ENCODE data around the gene APOL2.
"Not testable (repeated sequence)": the region's sequence is repeated elsewhere in the genome, so short reads cannot be mapped to it uniquely, and the experiment has no call there.

Gene APOL2

GRCh38 chr22:36277482-36278291, 38.4 kb upstream of the APOL2 start:
- Histone ChIP-seq H3K4me1 (ENCODE audit: control insufficient read depth, insufficient read depth, low read depth, low read length) (peaks cover 10% of the 10 kb centered on the region), H3K79me1 (replicated peaks; ENCODE audit: low read length, poor library complexity, severe bottlenecking) (no peaks in the 10 kb centered on the region), H2BK15ac (ENCODE audit: low read depth, poor library complexity, severe bottlenecking) (no peak overlapping the region), H3K23ac (ENCODE audit: low read length in 2 of 2) (peak overlapping the region in 1 of 2 experiments; percentile 68), H3K4ac (ENCODE audit: low read depth in 1 of 2, low read length in 2 of 2) (peak overlapping the region in 1 of 2 experiments; percentile 21), H4K91ac (ENCODE audit: low read length) (no peak overlapping the region), H2AFZ (ENCODE audit: low read depth, low read length) (no peak overlapping the region), H2BK5ac (ENCODE audit: low read depth, low read length, poor library complexity, severe bottlenecking) (no peak overlapping the region), H3K4me3 (ENCODE audit: insufficient read depth in 1 of 2, low read depth in 1 of 2, low read length in 2 of 2) (peak overlapping the region in 1 of 2 experiments; percentile 48), H2BK12ac (ENCODE audit: low read length in 2 of 2) (no peak overlapping the region), H2AK5ac (ENCODE audit: low read length, severe bottlenecking) (no peak overlapping the region), H3K9ac (ENCODE audit: low read length) (peak overlapping the region; percentile 71), H3K9me3 (ENCODE audit: control insufficient read depth, low read length) (no peaks in the 10 kb centered on the region), H3K14ac (ENCODE audit: low read length in 2 of 2) (no peak overlapping the region), H2BK120ac (ENCODE audit: low read depth, low read length) (no peak overlapping the region), H3K27ac (ENCODE audit: low read length, poor library complexity, severe bottlenecking) (peak overlapping the region; percentile 9), H3K18ac (ENCODE audit: low read depth in 1 of 2, low read length in 2 of 2) (no peak overlapping the region), H4K8ac (ENCODE audit: low read length) (peak overlapping the region; percentile 16), H3K27me3 (ENCODE audit: control insufficient read depth in 1 of 2, insufficient read depth in 1 of 2, low read length in 2 of 2) (no peaks in the 10 kb centered on the region), H3K4me2 (ENCODE audit: low read length, poor library complexity, severe bottlenecking) (no peak overlapping the region), H3K36me3 (ENCODE audit: control insufficient read depth in 1 of 2, insufficient read depth in 2 of 2, low read depth in 1 of 2, low read length in 2 of 2) (peaks cover 30 to 39% of the 10 kb centered on the region in 2 experiments)
- 42% methylated on average over 18 of the region's 18 CpGs for WGBS
- peak; percentile 69 for DNase-seq

- WGBS, result 89% methylated on average over 5 of the region's 5 CpGs
- Histone ChIP-seq H3K4me3 (ENCODE audit: insufficient read depth in 1 of 2, low read depth in 1 of 2, low read length in 2 of 2) (no peak overlapping the region), H3K9me3 (ENCODE audit: control insufficient read depth, low read length) (no peaks in the 10 kb centered on the region), H3K23ac (ENCODE audit: low read length in 2 of 2) (no peak overlapping the region), H4K8ac (ENCODE audit: low read length) (no peak overlapping the region), H3K4me2 (ENCODE audit: low read length, poor library complexity, severe bottlenecking) (no peak overlapping the region), H2BK12ac (ENCODE audit: low read length in 2 of 2) (no peak overlapping the region), H2BK5ac (ENCODE audit: low read depth, low read length, poor library complexity, severe bottlenecking) (no peak overlapping the region), H3K4ac (ENCODE audit: low read depth in 1 of 2, low read length in 2 of 2) (no peak overlapping the region), H3K14ac (ENCODE audit: low read length in 2 of 2) (peak overlapping the region in 1 of 2 experiments; percentile 70), H2AK5ac (ENCODE audit: low read length, severe bottlenecking) (no peak overlapping the region), H3K27ac (ENCODE audit: low read length, poor library complexity, severe bottlenecking) (no peak overlapping the region), H2BK15ac (ENCODE audit: low read depth, poor library complexity, severe bottlenecking) (no peak overlapping the region), H2BK120ac (ENCODE audit: low read depth, low read length) (no peak overlapping the region), H3K4me1 (ENCODE audit: control insufficient read depth, insufficient read depth, low read depth, low read length) (peaks cover 8% of the 10 kb centered on the region), H3K27me3 (ENCODE audit: control insufficient read depth in 1 of 2, insufficient read depth in 1 of 2, low read length in 2 of 2) (no peaks in the 10 kb centered on the region), H2AFZ (ENCODE audit: low read depth, low read length) (no peak overlapping the region), H3K18ac (ENCODE audit: low read depth in 1 of 2, low read length in 2 of 2) (peak overlapping the region in 1 of 2 experiments; percentile 54), H4K91ac (ENCODE audit: low read length) (no peak overlapping the region), H3K79me1 (replicated peaks; ENCODE audit: low read length, poor library complexity, severe bottlenecking) (no peaks in the 10 kb centered on the region), H3K9ac (ENCODE audit: low read length) (no peak overlapping the region), H3K36me3 (ENCODE audit: control insufficient read depth in 1 of 2, insufficient read depth in 2 of 2, low read depth in 1 of 2, low read length in 2 of 2) (peaks cover 9 to 15% of the 10 kb centered on the region in 2 experiments)
- DNase-seq, result no peak
These were observed 35.2 kb upstream of the APOL2 start for GRCh38 chr22:36274531-36274930.

- not testable (repeated sequence) for H2BK120ac ChIP-seq (ENCODE audit: low read depth, low read length); H3K18ac ChIP-seq (ENCODE audit: low read depth in 1 of 2, low read length in 2 of 2); H2BK12ac ChIP-seq (ENCODE audit: low read length in 2 of 2); H3K23ac ChIP-seq (ENCODE audit: low read length in 2 of 2); H3K4me2 ChIP-seq (ENCODE audit: low read length, poor library complexity, severe bottlenecking); H2AK5ac ChIP-seq (ENCODE audit: low read length, severe bottlenecking); H4K8ac ChIP-seq (ENCODE audit: low read length); H3K9me3 ChIP-seq (ENCODE audit: control insufficient read depth, low read length); H3K4me3 ChIP-seq (ENCODE audit: insufficient read depth in 1 of 2, low read depth in 1 of 2, low read length in 2 of 2); H3K4ac ChIP-seq (ENCODE audit: low read depth in 1 of 2, low read length in 2 of 2); H4K91ac ChIP-seq (ENCODE audit: low read length); H2AFZ ChIP-seq (ENCODE audit: low read depth, low read length); H3K9ac ChIP-seq (ENCODE audit: low read length); DNase-seq; H3K27ac ChIP-seq (ENCODE audit: low read length, poor library complexity, severe bottlenecking); H2BK5ac ChIP-seq (ENCODE audit: low read depth, low read length, poor library complexity, severe bottlenecking); H3K4me1 ChIP-seq (ENCODE audit: control insufficient read depth, insufficient read depth, low read depth, low read length); H3K79me1 ChIP-seq (replicated peaks; ENCODE audit: low read length, poor library complexity, severe bottlenecking); H2BK15ac ChIP-seq (ENCODE audit: low read depth, poor library complexity, severe bottlenecking); H3K14ac ChIP-seq (ENCODE audit: low read length in 2 of 2); H3K27me3 ChIP-seq (ENCODE audit: control insufficient read depth in 1 of 2, insufficient read depth in 1 of 2, low read length in 2 of 2)
- WGBS, result 92% methylated on average over 5 of the region's 5 CpGs
- H3K36me3 ChIP-seq (ENCODE audit: control insufficient read depth in 1 of 2, insufficient read depth in 2 of 2, low read depth in 1 of 2, low read length in 2 of 2), result peaks cover 4 to 13% of the 10 kb centered on the region in 2 experiments
These were observed 32.6 kb upstream of the APOL2 start for GRCh38 chr22:36271951-36272350.

GRCh38 chr22:36271231-36271630, 31.9 kb upstream of the APOL2 start:
- H3K36me3 ChIP-seq (ENCODE audit: control insufficient read depth in 1 of 2, insufficient read depth in 2 of 2, low read depth in 1 of 2, low read length in 2 of 2), result peaks cover 5 to 15% of the 10 kb centered on the region in 2 experiments
- not testable (repeated sequence) for H3K79me1 ChIP-seq (replicated peaks; ENCODE audit: low read length, poor library complexity, severe bottlenecking); H3K4me3 ChIP-seq (ENCODE audit: insufficient read depth in 1 of 2, low read depth in 1 of 2, low read length in 2 of 2); H3K23ac ChIP-seq (ENCODE audit: low read length in 2 of 2); H3K18ac ChIP-seq (ENCODE audit: low read depth in 1 of 2, low read length in 2 of 2); DNase-seq; H2AK5ac ChIP-seq (ENCODE audit: low read length, severe bottlenecking); H2AFZ ChIP-seq (ENCODE audit: low read depth, low read length); H3K9me3 ChIP-seq (ENCODE audit: control insufficient read depth, low read length); H2BK120ac ChIP-seq (ENCODE audit: low read depth, low read length); H3K4me2 ChIP-seq (ENCODE audit: low read length, poor library complexity, severe bottlenecking); H4K91ac ChIP-seq (ENCODE audit: low read length); H4K8ac ChIP-seq (ENCODE audit: low read length); H3K4me1 ChIP-seq (ENCODE audit: control insufficient read depth, insufficient read depth, low read depth, low read length); H2BK15ac ChIP-seq (ENCODE audit: low read depth, poor library complexity, severe bottlenecking); H3K9ac ChIP-seq (ENCODE audit: low read length); H3K14ac ChIP-seq (ENCODE audit: low read length in 2 of 2); H2BK5ac ChIP-seq (ENCODE audit: low read depth, low read length, poor library complexity, severe bottlenecking); H3K4ac ChIP-seq (ENCODE audit: low read depth in 1 of 2, low read length in 2 of 2); H3K27ac ChIP-seq (ENCODE audit: low read length, poor library complexity, severe bottlenecking); H3K27me3 ChIP-seq (ENCODE audit: control insufficient read depth in 1 of 2, insufficient read depth in 1 of 2, low read length in 2 of 2); H2BK12ac ChIP-seq (ENCODE audit: low read length in 2 of 2)
- WGBS, result 93% methylated on average over 7 of the region's 7 CpGs

Data from mesenchymal stem cell (in vitro differentiated cells and primary cell).